ENCODE data around the gene CTSE.
"Not testable (repeated sequence)": the region's sequence is repeated elsewhere in the genome, so short reads cannot be mapped to it uniquely, and the experiment has no call there.

DNA sequence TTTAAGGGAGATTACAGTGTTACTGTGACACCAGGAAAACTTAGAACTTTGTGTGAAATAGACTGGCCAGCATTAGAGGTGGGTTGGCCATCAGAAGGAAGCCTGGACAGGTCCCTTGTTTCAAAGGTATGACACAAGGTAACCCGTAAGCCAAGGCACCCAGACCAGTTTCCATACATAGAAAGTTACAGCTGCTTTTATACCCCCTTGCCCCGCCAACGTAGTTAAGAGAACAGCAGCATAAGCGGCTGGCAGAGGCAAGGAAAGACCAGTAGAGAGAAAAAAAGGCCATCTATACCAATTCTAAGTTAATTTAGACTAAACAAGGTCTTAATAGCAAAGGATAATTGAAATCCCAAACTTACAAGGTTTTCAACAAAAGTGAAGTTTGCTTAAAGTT, 29.9 kb upstream of the CTSE start:
- TF ChIP-seq, protein P1, sequence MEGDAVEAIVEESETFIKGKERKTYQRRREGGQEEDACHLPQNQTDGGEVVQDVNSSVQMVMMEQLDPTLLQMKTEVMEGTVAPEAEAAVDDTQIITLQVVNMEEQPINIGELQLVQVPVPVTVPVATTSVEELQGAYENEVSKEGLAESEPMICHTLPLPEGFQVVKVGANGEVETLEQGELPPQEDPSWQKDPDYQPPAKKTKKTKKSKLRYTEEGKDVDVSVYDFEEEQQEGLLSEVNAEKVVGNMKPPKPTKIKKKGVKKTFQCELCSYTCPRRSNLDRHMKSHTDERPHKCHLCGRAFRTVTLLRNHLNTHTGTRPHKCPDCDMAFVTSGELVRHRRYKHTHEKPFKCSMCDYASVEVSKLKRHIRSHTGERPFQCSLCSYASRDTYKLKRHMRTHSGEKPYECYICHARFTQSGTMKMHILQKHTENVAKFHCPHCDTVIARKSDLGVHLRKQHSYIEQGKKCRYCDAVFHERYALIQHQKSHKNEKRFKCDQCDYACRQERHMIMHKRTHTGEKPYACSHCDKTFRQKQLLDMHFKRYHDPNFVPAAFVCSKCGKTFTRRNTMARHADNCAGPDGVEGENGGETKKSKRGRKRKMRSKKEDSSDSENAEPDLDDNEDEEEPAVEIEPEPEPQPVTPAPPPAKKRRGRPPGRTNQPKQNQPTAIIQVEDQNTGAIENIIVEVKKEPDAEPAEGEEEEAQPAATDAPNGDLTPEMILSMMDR (IDR thresholded peaks at IDR 0.05): not testable (repeated sequence)
- TF ChIP-seq EP300, POLR2A (IDR thresholded peaks at IDR 0.05): not testable (repeated sequence)

Measured in ovary (tissue), 3 donors.